Activated CD4-positive, alpha-beta T cell treated with anti-CD3 and anti-CD28 coated beads, Interleukin-2, amount 10 ng/mL, durations not matched to agents 24 days and 14 days (primary cell): ENCODE data around the gene TNFAIP8L2. TPM values are rescaled to one million over a fixed set of nuclear protein-coding genes. Genes with fewer than 3 reads are reported as not detected.

Experiments used
- DNase-seq: peaks from one replicate; pipeline ENCODE4 v3.0.0; 2022
- H3K27ac Mint-ChIP-seq: one replicate; pipeline ENCODE4 v1.8.0; 2022; ENCODE audit warnings: mild to moderate bottlenecking, mixed read lengths
- H3K27me3 Mint-ChIP-seq: one replicate; pipeline ENCODE4 v1.8.0; 2022; ENCODE audit warnings: mixed read lengths
- H3K36me3 Mint-ChIP-seq: one replicate; pipeline ENCODE4 v1.8.0; 2022; ENCODE audit warnings: low read depth, mild to moderate bottlenecking, mixed read lengths
- H3K4me1 Mint-ChIP-seq: one replicate; pipeline ENCODE4 v1.8.0; 2021; ENCODE audit warnings: mixed read lengths
- H3K4me3 Mint-ChIP-seq: one replicate; pipeline ENCODE4 v1.8.0; 2022; ENCODE audit warnings: mild to moderate bottlenecking, moderate library complexity, mixed read lengths
- H3K9me3 Mint-ChIP-seq: one replicate; pipeline ENCODE4 v1.8.0; 2021; ENCODE audit warnings: mixed read lengths
- intact Hi-C: fragments of 100-400 bp; cut with micrococcal nuclease; formaldehyde crosslinking; loops from one replicate; pipeline ENCODE4 v1.15.1; 2023
- total RNA-seq: library from RNA; stranded (reverse); gene quantifications from 2 replicates; pipeline ENCODE4 v1.2.3, GENCODE V29; 2022

TNFAIP8L2 gene
- total RNA-seq, 1 donor from 2014 or later: 32.5 TPM

DNA sequence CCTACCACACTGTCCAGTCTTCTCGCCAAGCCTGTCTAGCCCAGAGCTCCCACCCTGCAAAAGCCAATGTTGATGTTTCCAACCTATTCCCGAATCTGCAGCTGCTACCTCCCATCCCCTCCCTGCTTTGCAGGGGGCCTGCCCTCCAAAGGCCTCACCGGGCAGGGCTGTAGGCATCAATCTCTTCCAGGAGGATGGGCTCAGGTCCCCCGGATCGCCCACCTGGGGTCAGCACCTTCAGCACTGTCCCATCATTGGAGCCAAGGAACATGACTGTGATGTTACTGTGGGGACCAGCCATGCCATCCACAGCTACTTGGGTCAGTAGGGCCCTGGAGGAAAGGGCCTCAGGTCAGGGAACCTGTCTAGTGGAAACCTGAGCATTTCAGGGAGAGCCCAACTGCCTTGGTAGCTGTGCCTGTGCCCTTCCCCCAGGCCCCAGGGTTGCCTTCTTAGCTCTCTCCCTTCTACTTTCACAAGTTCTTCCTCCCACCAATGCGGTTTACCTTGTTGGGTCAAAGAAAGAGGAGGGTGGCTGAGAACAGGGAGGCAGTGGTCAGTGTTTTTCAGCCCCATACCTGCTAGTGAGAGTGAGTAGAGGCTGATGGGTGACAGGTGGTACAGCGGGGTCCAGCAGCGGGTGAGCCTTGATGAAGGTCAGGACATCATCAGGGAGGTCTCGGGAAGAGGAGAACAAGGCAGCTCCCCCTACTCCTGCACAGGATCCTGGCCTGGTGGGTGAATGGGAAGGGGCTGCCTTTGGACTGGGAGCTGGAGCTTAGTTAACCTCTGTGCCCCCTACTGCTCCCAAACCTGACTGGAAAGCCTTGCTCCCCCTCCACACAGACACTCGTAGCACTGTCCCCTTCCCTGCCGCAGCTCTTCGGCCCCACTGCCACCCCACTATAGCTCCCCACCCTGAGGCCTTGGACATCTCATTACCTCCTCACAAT is 20.7 kb upstream of the TNFAIP8L2 start:
- H3K36me3 Mint-ChIP-seq: no peaks in the 10 kb centered on the region
- no peak overlapping the region for H3K27ac Mint-ChIP-seq
- intact Hi-C loops: no loop called here
- peaks cover 4% of the 10 kb centered on the region for H3K27me3 Mint-ChIP-seq
- DNase-seq: peak; percentile 59
- H3K4me3 Mint-ChIP-seq: no peak overlapping the region
- H3K4me1 Mint-ChIP-seq: peaks cover 6% of the 10 kb centered on the region
- H3K9me3 Mint-ChIP-seq: no peaks in the 10 kb centered on the region

GRCh38 chr1:151137789-151138188 is 18.7 kb upstream of the TNFAIP8L2 start:
- H3K27me3 Mint-ChIP-seq: no peaks in the 10 kb centered on the region
- no peaks in the 10 kb centered on the region for H3K9me3 Mint-ChIP-seq
- no peaks in the 10 kb centered on the region for H3K4me1 Mint-ChIP-seq
- no peaks in the 10 kb centered on the region for H3K36me3 Mint-ChIP-seq
- H3K27ac Mint-ChIP-seq: no peak overlapping the region
- intact Hi-C loops: no loop called here
- no peak overlapping the region for H3K4me3 Mint-ChIP-seq
- DNase-seq: no peak

GRCh38 chr1:151142411-151143056 is 13.9 kb upstream of the TNFAIP8L2 start:
- H3K9me3 Mint-ChIP-seq: no peaks in the 10 kb centered on the region
- H3K36me3 Mint-ChIP-seq: no peaks in the 10 kb centered on the region
- H3K4me3 Mint-ChIP-seq: no peak overlapping the region
- peaks cover 10% of the 10 kb centered on the region for H3K27me3 Mint-ChIP-seq
- intact Hi-C loops: no loop called here
- peaks cover 12% of the 10 kb centered on the region for H3K4me1 Mint-ChIP-seq
- no peak overlapping the region for H3K27ac Mint-ChIP-seq
- DNase-seq: no peak

- Mint-ChIP-seq H3K36me3 (no peaks in the 10 kb centered on the region), H3K27ac (no peak overlapping the region), H3K4me3 (no peak overlapping the region), H3K4me1 (peaks cover 14% of the 10 kb centered on the region), H3K27me3 (peaks cover 13% of the 10 kb centered on the region), H3K9me3 (no peaks in the 10 kb centered on the region)
- no peak for DNase-seq
- intact Hi-C loops: no loop called here
Observed at GRCh38 chr1:151143057-151143435, 13.4 kb upstream of the TNFAIP8L2 start.

DNA sequence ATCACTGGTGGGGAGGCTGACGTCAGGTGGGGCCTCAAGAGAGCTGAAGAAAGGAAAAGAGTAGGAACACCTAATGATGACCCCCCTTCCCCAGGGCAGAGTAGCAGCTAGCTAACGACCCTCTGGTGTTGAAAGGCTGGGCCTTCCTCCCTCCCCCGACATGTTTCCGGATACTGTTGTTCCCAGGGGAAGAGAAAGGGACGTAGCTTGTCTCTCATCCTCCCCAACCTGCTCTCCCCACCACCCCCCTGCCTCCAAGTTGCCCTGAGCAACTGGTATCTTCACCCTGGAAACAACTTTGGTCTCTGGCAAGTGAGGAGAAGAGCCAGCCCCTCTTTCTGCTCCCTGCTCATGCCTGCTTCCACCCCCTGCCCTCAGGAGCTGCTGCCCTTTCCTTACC is 12.5 kb upstream of the TNFAIP8L2 start:
- Mint-ChIP-seq H3K9me3 (no peaks in the 10 kb centered on the region), H3K27ac (no peak overlapping the region), H3K27me3 (peaks cover 16% of the 10 kb centered on the region), H3K4me3 (no peak overlapping the region), H3K4me1 (peaks cover 14% of the 10 kb centered on the region), H3K36me3 (no peaks in the 10 kb centered on the region)
- intact Hi-C loops: no loop called here
- DNase-seq: no peak

DNA sequence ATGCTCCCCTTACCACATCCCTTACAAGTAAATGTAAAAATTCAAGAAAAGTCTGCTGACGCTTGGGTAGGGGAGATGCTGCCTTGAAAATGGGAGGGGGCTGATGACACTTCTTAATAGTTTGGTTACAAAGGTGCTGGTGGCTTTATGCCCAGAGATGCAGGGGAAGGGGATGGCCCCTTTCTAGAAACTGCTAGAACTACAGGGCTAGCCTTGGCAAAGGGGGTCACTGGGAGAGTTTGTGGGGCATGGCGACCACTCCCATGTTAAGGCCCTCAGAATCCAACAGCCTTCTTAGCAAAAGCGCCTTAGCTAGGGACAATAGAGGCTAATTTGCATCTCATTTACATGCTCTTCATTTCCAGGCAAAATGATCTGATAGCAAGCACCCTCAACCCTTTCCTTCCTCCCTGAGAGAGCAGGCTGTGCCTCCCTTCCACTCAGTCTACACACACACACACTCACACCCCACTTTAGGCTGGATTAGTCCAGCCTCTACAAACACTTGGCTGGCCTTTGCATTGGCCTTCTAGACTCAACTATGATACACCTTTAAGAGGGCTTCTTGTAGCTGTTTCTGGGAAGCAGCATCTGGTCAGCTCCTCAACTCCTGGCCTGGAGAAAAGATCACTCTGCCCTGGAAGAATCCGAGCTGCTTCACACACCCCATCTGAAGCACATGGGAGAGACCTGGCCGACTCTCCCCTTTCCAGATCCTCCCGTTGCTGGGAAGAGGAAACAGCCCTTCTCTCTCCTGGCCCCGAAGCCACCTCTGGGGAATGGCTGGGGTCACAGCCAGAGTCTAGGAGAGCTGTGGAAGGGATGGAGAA is 11.8 kb upstream of the TNFAIP8L2 start:
- DNase-seq: peak; percentile 60
- Mint-ChIP-seq H3K27me3 (peaks cover 16% of the 10 kb centered on the region), H3K4me3 (no peak overlapping the region), H3K9me3 (no peaks in the 10 kb centered on the region), H3K36me3 (no peaks in the 10 kb centered on the region), H3K27ac (no peak overlapping the region), H3K4me1 (peaks cover 14% of the 10 kb centered on the region)
- intact Hi-C loops: no loop called here

GRCh38 chr1:151145304-151146071 is 11.0 kb upstream of the TNFAIP8L2 start:
- peaks cover 18% of the 10 kb centered on the region for H3K27me3 Mint-ChIP-seq
- peaks cover 14% of the 10 kb centered on the region for H3K4me1 Mint-ChIP-seq
- H3K27ac Mint-ChIP-seq: no peak overlapping the region
- no peaks in the 10 kb centered on the region for H3K9me3 Mint-ChIP-seq
- peak; percentile 78 for DNase-seq
- peak overlapping the region; percentile 90 for H3K4me3 Mint-ChIP-seq
- no peaks in the 10 kb centered on the region for H3K36me3 Mint-ChIP-seq
- intact Hi-C loops: loop anchor here (1.0 to 2.0 kb wide), 2 partner anchors 11 to 15 kb away; partner anchors contain the start of gene TNFAIP8L2

GRCh38 chr1:151146072-151146411 is 10.4 kb upstream of the TNFAIP8L2 start:
- H3K36me3 Mint-ChIP-seq: no peaks in the 10 kb centered on the region
- no peak overlapping the region for H3K27ac Mint-ChIP-seq
- no peaks in the 10 kb centered on the region for H3K9me3 Mint-ChIP-seq
- peaks cover 18% of the 10 kb centered on the region for H3K27me3 Mint-ChIP-seq
- no peak for DNase-seq
- intact Hi-C loops: loop anchor here (1.0 to 2.0 kb wide), 2 partner anchors 10 to 15 kb away; partner anchors contain the start of gene TNFAIP8L2
- H3K4me3 Mint-ChIP-seq: peak overlapping the region; percentile 90
- peaks cover 14% of the 10 kb centered on the region for H3K4me1 Mint-ChIP-seq

DNA sequence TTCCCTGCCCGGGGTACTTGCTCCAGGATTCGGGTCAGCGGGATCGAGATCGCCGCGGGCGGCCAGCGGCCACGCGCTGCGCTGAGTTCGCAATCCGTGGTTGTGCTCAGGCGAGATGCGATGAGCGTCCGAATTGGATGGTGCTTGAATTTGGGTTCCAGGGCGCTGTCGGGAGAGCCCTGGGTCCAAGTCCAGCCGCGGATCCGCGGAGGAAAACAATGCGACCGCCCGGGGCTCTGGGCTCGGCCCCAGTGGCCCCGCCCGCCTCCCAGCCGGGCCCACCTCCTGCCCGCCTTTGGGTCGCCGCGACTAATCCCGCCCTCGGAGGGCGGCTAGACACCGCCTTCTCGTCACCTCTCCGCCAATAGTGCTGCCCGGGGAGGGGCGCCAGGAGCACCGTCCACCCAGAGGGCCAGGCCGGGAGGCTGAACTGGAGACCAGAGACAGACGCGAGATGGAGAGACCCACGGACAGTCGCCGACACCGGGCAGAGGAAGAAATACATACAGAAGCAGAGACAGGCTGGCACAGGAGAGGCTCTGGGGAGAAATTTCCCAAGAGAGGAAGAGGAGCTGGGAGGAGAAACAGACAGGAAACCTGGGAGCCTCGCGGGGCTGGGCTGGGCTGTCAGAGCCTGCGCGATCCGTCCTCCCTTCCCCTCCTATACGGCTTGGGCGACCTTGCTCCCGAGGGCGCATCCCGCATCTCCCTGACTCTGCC is 9.9 kb upstream of the TNFAIP8L2 start, which contains the start of gene SEMA6C:
TSS of gene SEMA6C (minus strand) at position 220 of the 720 bp plus-strand sequence. CDS start 4,010 bp downstream, outside the sequence.
- DNase-seq: peak; percentile 98
- Mint-ChIP-seq H3K27me3 (peaks cover 18% of the 10 kb centered on the region), H3K4me1 (peaks cover 14% of the 10 kb centered on the region), H3K9me3 (no peaks in the 10 kb centered on the region), H3K36me3 (no peaks in the 10 kb centered on the region), H3K27ac (peak within 1 kb of the TSS; percentile 64), H3K4me3 (peak within 1 kb of the TSS; percentile 90)
- intact Hi-C loops: loop anchor here (1.0 to 2.0 kb wide), 2 partner anchors 10 to 16 kb away; partner anchors contain the start of gene TNFAIP8L2

DNA sequence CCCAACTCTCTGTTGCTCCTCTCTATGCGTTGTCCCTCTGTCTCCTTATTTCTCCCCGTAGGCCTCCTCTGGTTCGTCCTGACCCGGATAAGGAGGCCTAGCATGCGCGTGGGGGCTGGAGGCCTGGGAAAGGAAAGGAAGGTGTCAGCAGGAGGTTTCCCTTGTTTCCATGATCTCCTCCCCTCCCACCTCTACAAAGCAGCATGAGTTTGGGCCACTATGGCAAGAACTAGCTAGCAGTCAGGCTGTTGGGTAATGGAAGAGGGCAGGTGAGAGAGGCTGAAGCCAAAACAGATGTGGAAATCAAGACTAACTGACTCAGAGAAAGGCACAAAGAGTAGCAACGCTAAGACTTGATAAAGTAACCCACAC is 9.3 kb upstream of the TNFAIP8L2 start:
- DNase-seq: no peak

GRCh38 chr1:151147665-151148064 is 8.8 kb upstream of the TNFAIP8L2 start:
- intact Hi-C loops: loop anchor here (2.0 kb wide), 1 partner anchor 17 kb away; no protein-coding TSS in a partner anchor
- H3K4me3 Mint-ChIP-seq: peak overlapping the region; percentile 90
- peaks cover 14% of the 10 kb centered on the region for H3K4me1 Mint-ChIP-seq
- H3K36me3 Mint-ChIP-seq: no peaks in the 10 kb centered on the region
- no peak overlapping the region for H3K27ac Mint-ChIP-seq
- no peaks in the 10 kb centered on the region for H3K9me3 Mint-ChIP-seq
- DNase-seq: no peak
- peaks cover 18% of the 10 kb centered on the region for H3K27me3 Mint-ChIP-seq

More for the DNA sequence above, 9.3 kb upstream of the TNFAIP8L2 start:
- H3K9me3 Mint-ChIP-seq: no peaks in the 10 kb centered on the region
- no peaks in the 10 kb centered on the region for H3K36me3 Mint-ChIP-seq
- intact Hi-C loops: loop anchor here (2.0 kb wide), 1 partner anchor 16 kb away; no protein-coding TSS in a partner anchor
- peaks cover 18% of the 10 kb centered on the region for H3K27me3 Mint-ChIP-seq
- peaks cover 14% of the 10 kb centered on the region for H3K4me1 Mint-ChIP-seq
- peak overlapping the region; percentile 64 for H3K27ac Mint-ChIP-seq
- H3K4me3 Mint-ChIP-seq: peak overlapping the region; percentile 90

DNA sequence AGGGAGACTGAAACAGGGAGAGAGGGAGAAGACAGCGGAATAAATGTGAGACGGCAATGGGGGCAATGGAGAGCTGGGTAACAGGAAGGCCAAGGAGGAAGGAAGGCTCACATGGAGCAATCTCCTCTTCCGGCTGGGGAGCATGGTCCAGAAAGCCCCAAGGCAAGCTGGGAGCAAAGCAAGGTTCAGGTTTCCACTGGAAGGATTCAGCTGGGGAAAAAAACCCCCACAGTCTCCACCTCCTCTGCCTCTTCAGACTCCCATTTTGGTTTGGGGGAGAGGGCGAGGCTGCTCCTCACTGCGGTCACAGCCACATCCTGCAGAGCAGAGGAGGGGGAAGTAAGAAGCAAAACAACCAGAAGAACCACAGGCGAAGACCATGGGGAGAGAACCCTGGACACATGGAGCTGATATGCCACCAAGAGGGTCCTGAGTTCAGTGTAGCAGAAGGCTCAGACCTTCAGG is 650 bp downstream of the TNFAIP8L2 start:
- H3K27ac Mint-ChIP-seq: peak overlapping the region; percentile 96
- peak; percentile 92 for DNase-seq
- peaks cover 47% of the 10 kb centered on the region for H3K4me1 Mint-ChIP-seq
- peaks cover 46% of the 10 kb centered on the region for H3K36me3 Mint-ChIP-seq
- intact Hi-C loops: loop anchor here (1.0 to 5.0 kb wide), 5 partner anchors 26 to 595 kb away; partner anchors contain the start of genes CDC42SE1, PIP5K1A and PRUNE1
- H3K27me3 Mint-ChIP-seq: no peaks in the 10 kb centered on the region
- H3K9me3 Mint-ChIP-seq: no peaks in the 10 kb centered on the region
- peak overlapping the region; percentile 97 for H3K4me3 Mint-ChIP-seq
